PC-9 (cell line): Measurements from ENCODE around the gene RAB11B. TPM values are rescaled to one million over a fixed set of nuclear protein-coding genes. Genes with fewer than 3 reads are reported as not detected.

Experiments
- BruUV-seq: library from RNA; stranded (reverse); fragments of 400-500 nt; replicated peaks from 2 replicates; lab custom pipeline; 2021; lab: Mats Ljungman, UMichigan
- CTCF ChIA-PET: fragments of 300-600 bp; sonication (Branson Sonifier 250); formaldehyde crosslinking; loops from one replicate; lab custom pipeline; 2022; ENCODE audit warnings: antibody characterized with exemption; lab: Charles Lee
- POLR2A ChIA-PET: fragments of 300-600 bp; sonication (Branson Sonifier 250); formaldehyde crosslinking; loops from one replicate; lab custom pipeline; 2022; ENCODE audit warnings: antibody characterized with exemption; ENCODE audit not compliant: unreplicated experiment; lab: Charles Lee
- DNase-seq, 2 experiments: peaks; one replicate each; pipeline versions ENCODE4 v3.0.0 to v3.0.0-alpha.2; 2015 to 2022; ENCODE audit warnings: mixed read lengths in 1 of 2
- H2AFZ ChIP-seq: fragments of 200-600 bp; sonication (generic); 2 replicates; pipeline ENCODE4 v1.8.1; 2017; ENCODE audit warnings: antibody characterized with exemption
- H3F3A ChIP-seq: fragments of 200-600 bp; sonication (generic); 2 replicates; pipeline ENCODE4 v1.8.1; 2017; ENCODE audit warnings: antibody characterized with exemption, mild to moderate bottlenecking, low read depth; ENCODE audit not compliant: insufficient read depth
- H3K27ac ChIP-seq: fragments of 200-600 bp; sonication (generic); 2 replicates; pipeline ENCODE4 v1.6.1; 2016; ENCODE audit warnings: mixed run types
- H3K27me3 ChIP-seq: fragments of 200-600 bp; sonication (generic); 2 replicates; pipeline ENCODE4 v1.6.1; 2016; ENCODE audit warnings: low read depth, mixed run types; ENCODE audit not compliant: insufficient read depth
- H3K36me3 ChIP-seq: fragments of 200-600 bp; sonication (generic); 2 replicates; pipeline ENCODE4 v1.6.1; 2016; ENCODE audit warnings: low read depth, mixed run types
- H3K4me1 ChIP-seq: fragments of 200-600 bp; sonication (generic); replicated peaks from 2 replicates; pipeline ENCODE4 v1.6.1; 2016; ENCODE audit warnings: mixed run types; ENCODE audit not compliant: insufficient read depth
- H3K4me2 ChIP-seq: fragments of 200-600 bp; sonication (generic); 2 replicates; pipeline ENCODE4 v1.6.1; 2017; ENCODE audit warnings: mixed run types
- H3K4me3 ChIP-seq: fragments of 200-600 bp; sonication (generic); 2 replicates; pipeline ENCODE4 v1.6.1; 2016; ENCODE audit warnings: mixed run types
- H3K79me2 ChIP-seq: fragments of 200-600 bp; sonication (generic); 2 replicates; pipeline ENCODE4 v1.6.1; 2017; ENCODE audit warnings: low read depth, mixed run types
- H3K9me2 ChIP-seq: fragments of 200-600 bp; sonication (generic); 2 replicates; pipeline ENCODE4 v1.8.1; 2017; ENCODE audit warnings: mild to moderate bottlenecking; ENCODE audit not compliant: insufficient read depth
- H3K9me3 ChIP-seq: fragments of 200-600 bp; sonication (generic); 2 replicates; pipeline ENCODE4 v1.8.1; 2016; ENCODE audit warnings: low read depth; ENCODE audit not compliant: insufficient read depth
- H4K20me1 ChIP-seq: fragments of 200-600 bp; sonication (generic); 2 replicates; pipeline ENCODE4 v1.8.1; 2017; ENCODE audit not compliant: insufficient read depth
- EZH2 ChIP-seq: fragments of 200-600 bp; sonication (generic); IDR thresholded peaks from 2 replicates; pipeline ENCODE4 v1.8.0; 2017; ENCODE audit warnings: antibody characterized with exemption, low read depth
- intact Hi-C: fragments of 100-400 bp; cut with micrococcal nuclease; formaldehyde crosslinking; loops from one replicate; pipeline ENCODE4 v1.10.0; 2022; ENCODE audit not compliant: unreplicated experiment
- total RNA-seq: library from RNA; stranded (reverse); gene quantifications from 2 replicates; pipeline ENCODE4 v1.2.3, GENCODE V29; 2021
- TF ChIP-seq, protein P1 (sequence below): fragments of 200-600 bp; sonication (generic); conservative IDR thresholded peaks from 2 replicates; pipeline ENCODE4 v1.6.1; 2017; ENCODE audit warnings: mixed run types, antibody characterized with exemption, mild to moderate bottlenecking, moderate library complexity

The RAB11B gene
- total RNA-seq, 1 experiment from 2014 or later, result 126 TPM

- CTCF ChIA-PET, result interaction anchor here (0.6 kb wide), 1 partner anchor 143 kb away, joined by 3 read pairs; no protein-coding TSS in a partner anchor
- POLR2A ChIA-PET, result no interaction called here
Measured at GRCh38 chr19:8426283-8426682, 36.1 kb downstream of the RAB11B start.

DNA sequence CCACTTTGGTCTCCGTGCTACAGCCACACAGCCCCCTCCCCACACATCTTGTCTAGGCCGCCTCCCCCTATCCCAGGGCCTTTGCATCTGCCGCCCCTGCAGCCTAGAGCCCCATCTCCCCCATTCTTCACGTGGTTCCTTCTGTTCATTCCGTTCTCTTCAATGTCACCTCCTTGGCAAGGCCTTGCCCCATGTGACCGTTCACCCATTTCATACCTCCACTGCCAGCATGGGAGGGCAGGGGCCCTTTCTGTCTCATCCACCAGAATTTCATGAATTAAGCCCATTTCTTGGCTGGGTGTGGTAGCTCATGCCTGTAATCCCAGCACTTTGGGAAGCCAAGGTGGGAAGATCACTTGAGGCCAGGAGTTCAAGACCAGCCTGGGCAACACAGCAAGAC is 38.9 kb downstream of the RAB11B start:
- no peak for DNase-seq
- TF ChIP-seq, protein P1, sequence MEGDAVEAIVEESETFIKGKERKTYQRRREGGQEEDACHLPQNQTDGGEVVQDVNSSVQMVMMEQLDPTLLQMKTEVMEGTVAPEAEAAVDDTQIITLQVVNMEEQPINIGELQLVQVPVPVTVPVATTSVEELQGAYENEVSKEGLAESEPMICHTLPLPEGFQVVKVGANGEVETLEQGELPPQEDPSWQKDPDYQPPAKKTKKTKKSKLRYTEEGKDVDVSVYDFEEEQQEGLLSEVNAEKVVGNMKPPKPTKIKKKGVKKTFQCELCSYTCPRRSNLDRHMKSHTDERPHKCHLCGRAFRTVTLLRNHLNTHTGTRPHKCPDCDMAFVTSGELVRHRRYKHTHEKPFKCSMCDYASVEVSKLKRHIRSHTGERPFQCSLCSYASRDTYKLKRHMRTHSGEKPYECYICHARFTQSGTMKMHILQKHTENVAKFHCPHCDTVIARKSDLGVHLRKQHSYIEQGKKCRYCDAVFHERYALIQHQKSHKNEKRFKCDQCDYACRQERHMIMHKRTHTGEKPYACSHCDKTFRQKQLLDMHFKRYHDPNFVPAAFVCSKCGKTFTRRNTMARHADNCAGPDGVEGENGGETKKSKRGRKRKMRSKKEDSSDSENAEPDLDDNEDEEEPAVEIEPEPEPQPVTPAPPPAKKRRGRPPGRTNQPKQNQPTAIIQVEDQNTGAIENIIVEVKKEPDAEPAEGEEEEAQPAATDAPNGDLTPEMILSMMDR, result no peak
- no peak for TF ChIP-seq EZH2
- Histone ChIP-seq H3K27ac (no peak overlapping the region), H3K79me2 (no peaks in the 10 kb centered on the region), H3K4me1 (peaks cover 16% of the 10 kb centered on the region), H4K20me1 (no peaks in the 10 kb centered on the region), H2AFZ (no peak overlapping the region), H3F3A (peaks cover 21% of the 10 kb centered on the region; the same call in 1 of the 2 replicates), H3K9me3 (no peaks in the 10 kb centered on the region), H3K27me3 (no peaks in the 10 kb centered on the region), H3K4me3 (no peak overlapping the region), H3K36me3 (no peaks in the 10 kb centered on the region), H3K4me2 (no peak overlapping the region), H3K9me2 (no peaks in the 10 kb centered on the region)
- POLR2A ChIA-PET, result no interaction called here
- CTCF ChIA-PET, result no interaction called here
- BruUV-seq, result no TSS peak
- intact Hi-C loops, result no loop called here

More at GRCh38 chr19:8426283-8426682, 36.1 kb downstream of the RAB11B start:
- no peak overlapping the region for H3K4me3 ChIP-seq
- no TSS peak for BruUV-seq
- H4K20me1 ChIP-seq, result no peaks in the 10 kb centered on the region
- TF ChIP-seq, protein P1, result no peak
- TF ChIP-seq EZH2, result no peak
- peaks cover 19% of the 10 kb centered on the region for H3K4me1 ChIP-seq
- peaks cover 21% of the 10 kb centered on the region; the same call in 1 of the 2 replicates for H3F3A ChIP-seq
- no peak overlapping the region for H3K4me2 ChIP-seq
- H2AFZ ChIP-seq, result no peak overlapping the region
- no peak for DNase-seq
- no peaks in the 10 kb centered on the region for H3K9me2 ChIP-seq
- no peak overlapping the region for H3K27ac ChIP-seq
- no peaks in the 10 kb centered on the region for H3K9me3 ChIP-seq
- intact Hi-C loops, result no loop called here
- no peaks in the 10 kb centered on the region for H3K79me2 ChIP-seq
- H3K36me3 ChIP-seq, result no peaks in the 10 kb centered on the region
- H3K27me3 ChIP-seq, result no peaks in the 10 kb centered on the region

DNA sequence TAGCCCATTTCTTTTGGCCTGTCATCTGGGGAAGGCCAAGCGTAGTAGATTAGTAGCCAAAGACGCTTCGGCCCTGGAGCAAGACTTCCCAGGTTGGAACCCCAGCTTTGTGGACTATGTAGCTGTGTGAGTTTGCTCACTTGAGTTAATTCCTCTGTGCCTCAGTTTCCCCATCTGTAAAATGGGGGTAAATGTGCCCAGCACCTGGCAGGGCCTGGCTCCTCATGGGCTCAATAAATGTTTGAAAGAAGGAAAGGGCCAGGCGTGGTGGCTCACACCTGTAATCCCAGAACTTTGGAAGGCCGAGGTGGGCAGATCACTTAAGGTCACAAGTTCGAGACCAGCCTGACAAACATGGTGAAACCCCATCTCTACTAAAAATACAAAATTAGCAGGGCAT is 39.7 kb downstream of the RAB11B start:
- Histone ChIP-seq H3K36me3 (no peaks in the 10 kb centered on the region), H3K27me3 (no peaks in the 10 kb centered on the region), H3K27ac (no peak overlapping the region), H2AFZ (no peak overlapping the region), H3K79me2 (no peaks in the 10 kb centered on the region), H3K4me1 (peaks cover 16% of the 10 kb centered on the region), H3K4me2 (no peak overlapping the region), H3F3A (peaks cover 21% of the 10 kb centered on the region), H3K9me2 (no peaks in the 10 kb centered on the region), H3K9me3 (no peaks in the 10 kb centered on the region), H4K20me1 (no peaks in the 10 kb centered on the region), H3K4me3 (no peak overlapping the region)
- TF ChIP-seq EZH2, result no peak
- TF ChIP-seq, protein P1, result no peak
- ChIA-PET POLR2A (no interaction called here), CTCF (no interaction called here)
- no TSS peak for BruUV-seq
- intact Hi-C loops, result no loop called here
- no peak for DNase-seq
